BE2C (cell line): Measurements from ENCODE around the gene AP1M2.
A peak's percentile ranks its signal among the peaks of the same experiment; 100 is the strongest.
"Not testable (repeated sequence)": the region's sequence is repeated elsewhere in the genome, so short reads cannot be mapped to it uniquely, and the experiment has no call there.

ENCODE experiments used
- DNase-seq: peaks from one replicate; pipeline ENCODE4 v3.0.0-alpha.2; 2020
- H3K27me3 ChIP-seq: fragments of 250-450 bp; sonication (Bioruptor Pico); 2 replicates; pipeline ENCODE4 v1.5.1; 2020; ENCODE audit warnings: mild to moderate bottlenecking
- H3K36me3 ChIP-seq: fragments of 250-450 bp; sonication (Bioruptor Pico); 2 replicates; pipeline ENCODE4 v1.5.1; 2020; ENCODE audit warnings: mild to moderate bottlenecking
- H3K4me1 ChIP-seq: fragments of 250-450 bp; sonication (Bioruptor Pico); 2 replicates; pipeline ENCODE4 v1.5.1; 2020
- H3K4me3 ChIP-seq: 2 replicates; pipeline ENCODE4 v1.5.1; 2011; ENCODE audit warnings: low read depth, low read length
- H3K9me3 ChIP-seq: fragments of 250-450 bp; sonication (Bioruptor Pico); 2 replicates; pipeline ENCODE4 v1.5.1; 2020
- TF ChIP-seq, protein P1 (sequence below): IDR thresholded peaks from 2 replicates; pipeline ENCODE4 v1.5.1; 2012; ENCODE audit warnings: mild to moderate bottlenecking, low read depth, low read length

Gene AP1M2

DNA sequence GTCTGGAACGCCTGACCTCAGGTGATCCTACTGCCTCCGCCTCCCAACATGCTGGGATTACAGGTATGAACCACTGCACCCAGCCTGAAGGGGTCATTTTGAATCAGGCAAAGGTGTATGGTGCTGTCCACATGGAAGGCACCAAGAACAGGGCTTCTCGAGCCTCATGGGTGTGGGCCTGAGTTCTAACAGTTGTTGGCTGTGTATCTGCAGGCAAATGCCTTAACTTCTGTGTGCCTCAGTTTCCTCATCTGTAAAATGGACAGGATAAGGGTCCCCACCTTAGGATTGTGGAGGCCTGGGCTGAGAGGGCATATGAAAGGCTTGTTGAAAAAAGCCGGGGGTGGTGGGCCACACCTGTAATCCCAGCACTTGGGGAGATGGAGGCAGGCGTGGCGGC is 9.2 kb downstream of the AP1M2 start:
- Histone ChIP-seq H3K4me1 (no peaks in the 10 kb centered on the region), H3K9me3 (no peaks in the 10 kb centered on the region), H3K27me3 (no peaks in the 10 kb centered on the region), H3K4me3 (no peak overlapping the region), H3K36me3 (no peaks in the 10 kb centered on the region)
- TF ChIP-seq, protein P1, sequence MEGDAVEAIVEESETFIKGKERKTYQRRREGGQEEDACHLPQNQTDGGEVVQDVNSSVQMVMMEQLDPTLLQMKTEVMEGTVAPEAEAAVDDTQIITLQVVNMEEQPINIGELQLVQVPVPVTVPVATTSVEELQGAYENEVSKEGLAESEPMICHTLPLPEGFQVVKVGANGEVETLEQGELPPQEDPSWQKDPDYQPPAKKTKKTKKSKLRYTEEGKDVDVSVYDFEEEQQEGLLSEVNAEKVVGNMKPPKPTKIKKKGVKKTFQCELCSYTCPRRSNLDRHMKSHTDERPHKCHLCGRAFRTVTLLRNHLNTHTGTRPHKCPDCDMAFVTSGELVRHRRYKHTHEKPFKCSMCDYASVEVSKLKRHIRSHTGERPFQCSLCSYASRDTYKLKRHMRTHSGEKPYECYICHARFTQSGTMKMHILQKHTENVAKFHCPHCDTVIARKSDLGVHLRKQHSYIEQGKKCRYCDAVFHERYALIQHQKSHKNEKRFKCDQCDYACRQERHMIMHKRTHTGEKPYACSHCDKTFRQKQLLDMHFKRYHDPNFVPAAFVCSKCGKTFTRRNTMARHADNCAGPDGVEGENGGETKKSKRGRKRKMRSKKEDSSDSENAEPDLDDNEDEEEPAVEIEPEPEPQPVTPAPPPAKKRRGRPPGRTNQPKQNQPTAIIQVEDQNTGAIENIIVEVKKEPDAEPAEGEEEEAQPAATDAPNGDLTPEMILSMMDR = no peak
- DNase-seq = no peak

DNA sequence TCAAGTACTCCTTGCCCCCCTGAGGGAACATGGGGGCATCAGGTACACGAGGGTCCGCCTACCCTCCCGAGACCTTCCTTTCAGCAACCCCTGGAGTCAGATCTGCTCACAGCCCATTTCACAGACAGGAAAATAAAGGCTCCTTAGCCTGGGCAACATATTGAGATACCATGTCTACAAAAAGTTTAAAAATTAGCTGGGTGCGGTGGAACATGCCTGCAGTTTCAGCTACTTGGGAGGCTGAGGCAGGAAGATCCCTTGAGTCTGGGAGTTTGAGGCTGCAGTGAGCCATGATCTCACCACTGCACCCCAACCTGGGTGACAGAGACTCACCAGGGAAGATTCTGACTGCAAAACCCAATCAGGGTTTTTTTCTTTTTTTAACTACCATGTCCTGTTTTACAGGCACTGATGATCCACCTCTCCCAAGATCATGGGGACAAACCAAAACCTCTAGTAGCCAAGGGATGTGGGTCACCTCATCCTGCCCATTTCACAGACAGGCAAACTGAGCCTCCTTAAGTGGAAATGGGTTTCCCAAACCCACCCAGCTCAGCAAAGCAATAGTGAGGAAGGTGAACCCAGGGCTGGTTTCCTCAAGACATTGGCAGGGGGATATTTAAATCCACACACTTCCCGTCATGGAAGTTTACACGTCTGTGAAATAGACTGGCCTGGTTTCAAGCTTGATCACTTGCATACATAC is 11.9 kb downstream of the AP1M2 start:
- Histone ChIP-seq H3K36me3 (no peaks in the 10 kb centered on the region), H3K4me1 (no peaks in the 10 kb centered on the region), H3K27me3 (no peaks in the 10 kb centered on the region), H3K4me3 (no peak overlapping the region), H3K9me3 (no peaks in the 10 kb centered on the region)
- DNase-seq = no peak
- TF ChIP-seq, protein P1 = no peak

DNA sequence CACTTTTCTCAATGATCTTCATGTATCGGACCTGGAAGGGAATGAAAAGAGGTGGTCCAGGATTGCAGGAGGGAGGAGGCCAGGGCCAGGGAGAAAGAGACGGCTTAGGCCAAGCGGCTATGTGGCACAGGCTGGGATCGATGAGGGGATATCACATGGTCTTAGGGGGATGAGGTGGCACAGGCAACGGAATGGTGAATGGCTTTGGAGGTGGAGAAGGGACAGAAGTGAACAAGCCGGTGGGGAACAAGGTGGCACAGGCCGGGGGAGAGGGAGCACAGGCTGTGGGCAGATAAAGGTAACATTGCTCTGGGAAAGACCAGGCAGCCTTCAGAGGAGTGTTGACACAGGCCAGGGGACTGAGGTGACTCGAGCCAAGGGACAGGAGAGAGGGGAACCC is 12.7 kb downstream of the AP1M2 start:
- Histone ChIP-seq H3K4me3 (no peak overlapping the region), H3K9me3 (no peaks in the 10 kb centered on the region), H3K4me1 (no peaks in the 10 kb centered on the region), H3K36me3 (no peaks in the 10 kb centered on the region), H3K27me3 (no peaks in the 10 kb centered on the region)
- no peak for DNase-seq
- TF ChIP-seq, protein P1 = no peak

- H3K27me3 ChIP-seq, DNase-seq, H3K36me3 ChIP-seq, H3K4me3 ChIP-seq, H3K4me1 ChIP-seq, H3K9me3 ChIP-seq: not testable (repeated sequence)
Observed at GRCh38 chr19:10573793-10574192, 13.3 kb downstream of the AP1M2 start.

DNA sequence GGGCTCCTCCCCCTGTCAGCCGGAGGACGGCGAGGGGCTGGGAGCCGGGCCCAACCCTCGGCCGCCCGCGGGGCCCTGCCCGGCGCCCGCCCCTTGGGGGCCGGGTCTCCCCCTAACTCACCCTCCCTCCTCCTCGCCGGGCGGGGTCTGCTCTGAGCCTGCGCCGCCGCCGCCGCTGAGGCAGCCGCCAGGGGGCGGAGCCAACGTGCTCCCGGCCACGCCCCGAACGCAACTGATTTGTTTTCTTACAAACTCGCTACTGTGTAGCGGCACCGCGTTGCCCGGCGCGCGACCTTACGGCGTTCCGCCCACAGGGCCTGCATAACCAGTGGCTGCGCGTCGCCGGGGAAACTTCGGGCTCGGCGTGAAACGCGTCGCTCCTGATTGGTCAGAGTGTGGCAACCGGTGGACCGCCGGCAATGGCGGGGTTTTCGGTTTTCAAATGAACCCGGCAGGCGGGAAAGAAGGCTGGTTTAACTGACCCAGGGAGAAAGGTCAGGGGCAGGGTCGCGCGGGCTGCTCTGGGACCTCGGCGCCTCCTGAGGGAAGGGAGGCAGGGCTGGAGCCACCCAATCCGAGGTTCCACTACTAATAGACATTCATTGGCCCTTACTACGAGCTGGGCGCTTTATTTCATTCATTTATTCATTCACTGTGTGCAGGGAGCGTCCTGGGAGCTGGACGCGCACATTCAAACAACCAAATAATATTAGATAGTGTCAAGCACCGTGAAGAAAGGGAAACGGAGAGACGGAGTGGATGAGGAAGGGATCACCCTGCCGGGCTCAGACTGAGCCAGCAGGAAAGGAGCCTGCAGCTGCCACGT is 18.1 kb downstream of the AP1M2 start, which contains the start of gene CDKN2D:
Gene CDKN2D, minus strand, starts transcription at position 154 of the 826 bp plus-strand sequence. CDS start 326 bp downstream, outside the sequence.
- no peaks in the 10 kb centered on the region for H3K9me3 ChIP-seq
- DNase-seq = peak; percentile 100
- peak within 1 kb of the TSS; percentile 67 for H3K4me3 ChIP-seq
- peaks cover 5% of the 10 kb centered on the region for H3K4me1 ChIP-seq
- no peaks in the 10 kb centered on the region; the same call in 1 of the 2 replicates for H3K36me3 ChIP-seq
- TF ChIP-seq, protein P1 = no peak
- H3K27me3 ChIP-seq = no peaks in the 10 kb centered on the region

GRCh38 chr19:10568062-10568825 is 18.9 kb downstream of the AP1M2 start:
- Histone ChIP-seq H3K4me1 (peaks cover 5% of the 10 kb centered on the region), H3K9me3 (no peaks in the 10 kb centered on the region), H3K4me3 (peak overlapping the region; percentile 63), H3K27me3 (no peaks in the 10 kb centered on the region), H3K36me3 (peaks cover 5% of the 10 kb centered on the region; the same call in 1 of the 2 replicates)
- TF ChIP-seq, protein P1 = no peak
- DNase-seq = no peak
